GM13977 (cell line): ENCODE measurements around the gene ARHGDIG.
A peak's percentile ranks its signal among the peaks of the same experiment; 100 is the strongest.

Experiments
- DNase-seq: peaks from one replicate; pipeline ENCODE4 v3.0.0; 2012; ENCODE audit warnings: low spot score
- CTCF ChIP-seq: IDR thresholded peaks from 2 replicates; pipeline ENCODE4 v1.5.1; 2012; ENCODE audit warnings: mild to moderate bottlenecking, control low read depth; ENCODE audit not compliant: insufficient read depth; ENCODE audit errors: extremely low read depth, missing control alignments
- in situ Hi-C: fragments of 300-500 bp; cut with MboI; formaldehyde crosslinking; loops from one replicate; pipeline ENCODE4 v1.12.0; 2022; ENCODE audit warnings: low sequenced_read_pairs, low pct_unique_long_range_greater_than_20kb, mixed read lengths, inconsistent platforms; ENCODE audit not compliant: unreplicated experiment

ARHGDIG gene

GRCh38 chr16:317583-317982 is 37.2 kb downstream of the ARHGDIG start:
- in situ Hi-C loops = no loop called here
- TF ChIP-seq CTCF = no peak
- no peak for DNase-seq

- peak; percentile 22 for TF ChIP-seq CTCF
- DNase-seq = no peak
- in situ Hi-C loops = no loop called here
These were observed 38.2 kb downstream of the ARHGDIG start for GRCh38 chr16:318628-319027.

- no peak for DNase-seq
- in situ Hi-C loops = no loop called here
- no peak for TF ChIP-seq CTCF
These were observed 39.8 kb downstream of the ARHGDIG start for GRCh38 chr16:320206-320605.

- TF ChIP-seq CTCF = no peak
- in situ Hi-C loops = no loop called here
- no peak for DNase-seq
These were observed 41.1 kb downstream of the ARHGDIG start for GRCh38 chr16:321532-321931.

GRCh38 chr16:322476-323143 is 42.2 kb downstream of the ARHGDIG start:
- TF ChIP-seq CTCF = no peak
- DNase-seq = no peak
- in situ Hi-C loops = no loop called here

GRCh38 chr16:324201-324450 is 43.7 kb downstream of the ARHGDIG start:
- no peak for TF ChIP-seq CTCF
- no peak for DNase-seq
- in situ Hi-C loops = no loop called here
